H9 (cell line): ENCODE data around the gene IL12RB1. TPM values are rescaled to one million over a fixed set of nuclear protein-coding genes. Genes with fewer than 3 reads are reported as not detected.

Experiments
- DNase-seq: peaks from one replicate; pipeline ENCODE4 v3.0.0-alpha.2; 2017
- H2AFZ ChIP-seq: one replicate; pipeline ENCODE4 v1.6.1; 2013; ENCODE audit warnings: mild to moderate bottlenecking, low read length, control low read depth, moderate library complexity
- H2AK5ac ChIP-seq: 2 replicates; pipeline ENCODE4 v1.6.1; 2013; ENCODE audit warnings: low read length, control low read depth, mixed read lengths; ENCODE audit not compliant: insufficient read length
- H2BK120ac ChIP-seq: one replicate; pipeline ENCODE4 v1.6.1; 2013; ENCODE audit warnings: low read depth, mild to moderate bottlenecking, low read length, control low read depth, inconsistent platforms; ENCODE audit not compliant: poor library complexity, severe bottlenecking
- H2BK12ac ChIP-seq: 2 replicates; pipeline ENCODE4 v1.6.1; 2013; ENCODE audit warnings: low read length, control low read depth, mixed read lengths, low read depth; ENCODE audit not compliant: insufficient read length
- H2BK15ac ChIP-seq: 2 replicates; pipeline ENCODE4 v1.6.1; 2013; ENCODE audit warnings: low read depth, low read length, control low read depth
- H2BK20ac ChIP-seq: one replicate; pipeline ENCODE4 v1.6.1; 2013; ENCODE audit warnings: low read depth, mild to moderate bottlenecking, low read length, control low read depth, inconsistent platforms; ENCODE audit not compliant: poor library complexity, severe bottlenecking
- H2BK5ac ChIP-seq: 2 replicates; pipeline ENCODE4 v1.6.1; 2013; ENCODE audit warnings: low read length, control low read depth, mixed read lengths; ENCODE audit not compliant: insufficient read length
- H3K14ac ChIP-seq: 2 replicates; pipeline ENCODE4 v1.6.1; 2013; ENCODE audit warnings: low read length, control low read depth; ENCODE audit not compliant: insufficient read depth
- H3K18ac ChIP-seq: 2 replicates; pipeline ENCODE4 v1.6.1; 2013; ENCODE audit warnings: low read depth, mild to moderate bottlenecking, mixed read lengths, low read length, control low read depth; ENCODE audit not compliant: insufficient read length
- H3K23ac ChIP-seq: 2 replicates; pipeline ENCODE4 v1.6.1; 2013; ENCODE audit warnings: low read length, control low read depth, mixed read lengths, low read depth; ENCODE audit not compliant: insufficient read length
- H3K23me2 ChIP-seq: 2 replicates; pipeline ENCODE4 v1.6.1; 2013; ENCODE audit warnings: low read depth, mild to moderate bottlenecking, mixed read lengths, low read length, control low read depth; ENCODE audit not compliant: insufficient read length, poor library complexity, severe bottlenecking
- H3K27ac ChIP-seq: 2 replicates; pipeline ENCODE4 v1.5.1; 2013; ENCODE audit warnings: low read length, control low read depth, mixed read lengths, low read depth; ENCODE audit not compliant: insufficient read length
- H3K27me3 ChIP-seq: 2 replicates; pipeline ENCODE4 v1.6.1; 2013; ENCODE audit warnings: low read length, control low read depth, inconsistent platforms; ENCODE audit not compliant: insufficient read depth
- H3K4ac ChIP-seq: 2 replicates; pipeline ENCODE4 v1.6.1; 2013; ENCODE audit warnings: low read depth, mild to moderate bottlenecking, control low read depth, inconsistent platforms, low read length, moderate library complexity
- H3K4me1 ChIP-seq: 2 replicates; pipeline ENCODE4 v1.6.1; 2013; ENCODE audit warnings: low read length, control low read depth, inconsistent platforms; ENCODE audit not compliant: insufficient read depth
- H3K4me2 ChIP-seq: 2 replicates; pipeline ENCODE4 v1.6.1; 2013; ENCODE audit warnings: low read length, control low read depth, mixed read lengths; ENCODE audit not compliant: insufficient read length, insufficient read depth
- H3K56ac ChIP-seq: 2 replicates; pipeline ENCODE4 v1.6.1; 2013; ENCODE audit warnings: low read depth, mild to moderate bottlenecking, mixed read lengths, low read length, control low read depth; ENCODE audit not compliant: insufficient read length
- H3K79me1 ChIP-seq: 2 replicates; pipeline ENCODE4 v1.6.1; 2013; ENCODE audit warnings: low read depth, mild to moderate bottlenecking, moderate library complexity, low read length, control low read depth, inconsistent platforms; ENCODE audit not compliant: insufficient read depth, poor library complexity, severe bottlenecking
- H3K79me2 ChIP-seq: 2 replicates; pipeline ENCODE4 v1.6.1; 2013; ENCODE audit warnings: low read length, control low read depth, inconsistent platforms; ENCODE audit not compliant: insufficient read depth
- H3K9ac ChIP-seq: 2 replicates; pipeline ENCODE4 v1.6.1; 2013; ENCODE audit warnings: low read length, control low read depth, mixed read lengths; ENCODE audit not compliant: insufficient read length; ENCODE audit errors: extremely low read depth
- H3K9me3 ChIP-seq: one replicate; pipeline ENCODE4 v1.6.1; 2013; ENCODE audit warnings: low read depth, low read length, inconsistent platforms; ENCODE audit not compliant: control insufficient read depth
- H3T11ph ChIP-seq: one replicate; pipeline ENCODE4 v1.6.1; 2013; ENCODE audit warnings: mild to moderate bottlenecking, low read length, control low read depth, inconsistent platforms
- H4K20me1 ChIP-seq: one replicate; pipeline ENCODE4 v1.6.1; 2013; ENCODE audit not compliant: control insufficient read depth, insufficient read length, insufficient read depth
- H4K5ac ChIP-seq: 2 replicates; pipeline ENCODE4 v1.6.1; 2013; ENCODE audit warnings: low read depth, mild to moderate bottlenecking, mixed read lengths, low read length, control low read depth; ENCODE audit not compliant: insufficient read length
- H4K8ac ChIP-seq: replicated peaks from 2 replicates; pipeline ENCODE4 v1.6.1; 2013; ENCODE audit warnings: low read length, control low read depth, mixed read lengths, low read depth; ENCODE audit not compliant: insufficient read length
- H4K91ac ChIP-seq: 2 replicates; pipeline ENCODE4 v1.6.1; 2013; ENCODE audit warnings: low read depth, mild to moderate bottlenecking, moderate library complexity, mixed read lengths, low read length, control low read depth; ENCODE audit not compliant: insufficient read length
- H3K27ac Mint-ChIP-seq, 3 experiments: 2 replicates in 2 of 3; 3 replicates in 1 of 3; pipeline ENCODE4 v1.8.0; 2020 to 2021; ENCODE audit warnings: mixed read lengths in 3 of 3, mild to moderate bottlenecking in 1 of 3, moderate library complexity in 1 of 3
- H3K27me3 Mint-ChIP-seq: 2 replicates; pipeline ENCODE4 v1.8.0; 2021; ENCODE audit warnings: low read depth, mild to moderate bottlenecking, moderate library complexity, mixed read lengths
- H3K36me3 Mint-ChIP-seq, 3 experiments: 2 replicates in 2 of 3; 3 replicates in 1 of 3; pipeline ENCODE4 v1.8.0; 2020 to 2021; ENCODE audit warnings: low read depth in 3 of 3, mixed read lengths in 3 of 3; ENCODE audit not compliant: insufficient read depth in 1 of 3
- H3K4me1 Mint-ChIP-seq, 2 experiments: 2 replicates each; pipeline ENCODE4 v1.8.0; 2020; ENCODE audit warnings: mixed read lengths in 2 of 2
- H3K4me3 Mint-ChIP-seq, 2 experiments: 2 replicates in 1 of 2; 3 replicates in 1 of 2; pipeline ENCODE4 v1.8.0; 2020 to 2021; ENCODE audit warnings: mild to moderate bottlenecking in 2 of 2, mixed read lengths in 2 of 2, moderate library complexity in 1 of 2
- H3K9me3 Mint-ChIP-seq, 2 experiments: 2 replicates in 1 of 2; 3 replicates in 1 of 2; pipeline ENCODE4 v1.8.0; 2020; ENCODE audit warnings: mild to moderate bottlenecking in 2 of 2, mixed read lengths in 2 of 2, moderate library complexity in 1 of 2
- CTCF ChIP-seq: fragments of 200-600 bp; sonication (generic); conservative IDR thresholded peaks from 3 replicates; pipeline ENCODE4 v1.8.0; 2021; ENCODE audit warnings: antibody characterized with exemption, mild to moderate bottlenecking
- WGBS: extraction: QIAGEN DNeasy Blood & Tissue Kit; methylation state at CpG from one replicate; pipeline ENCODE4 v1.1.7; 2013; ENCODE audit warnings: missing lambda C conversion rate, low lambda C conversion rate, mixed read lengths; ENCODE audit not compliant: insufficient read length; ENCODE audit errors: extremely low coverage; 5-methylcytosine and 5-hydroxymethylcytosine counted together
- total RNA-seq: library from RNA; stranded (reverse); gene quantifications from 2 replicates; pipeline ENCODE4 v1.2.1, GENCODE V29; 2021

The IL12RB1 gene
- total RNA-seq, 1 experiment from 2014 or later, result not detected

DNA sequence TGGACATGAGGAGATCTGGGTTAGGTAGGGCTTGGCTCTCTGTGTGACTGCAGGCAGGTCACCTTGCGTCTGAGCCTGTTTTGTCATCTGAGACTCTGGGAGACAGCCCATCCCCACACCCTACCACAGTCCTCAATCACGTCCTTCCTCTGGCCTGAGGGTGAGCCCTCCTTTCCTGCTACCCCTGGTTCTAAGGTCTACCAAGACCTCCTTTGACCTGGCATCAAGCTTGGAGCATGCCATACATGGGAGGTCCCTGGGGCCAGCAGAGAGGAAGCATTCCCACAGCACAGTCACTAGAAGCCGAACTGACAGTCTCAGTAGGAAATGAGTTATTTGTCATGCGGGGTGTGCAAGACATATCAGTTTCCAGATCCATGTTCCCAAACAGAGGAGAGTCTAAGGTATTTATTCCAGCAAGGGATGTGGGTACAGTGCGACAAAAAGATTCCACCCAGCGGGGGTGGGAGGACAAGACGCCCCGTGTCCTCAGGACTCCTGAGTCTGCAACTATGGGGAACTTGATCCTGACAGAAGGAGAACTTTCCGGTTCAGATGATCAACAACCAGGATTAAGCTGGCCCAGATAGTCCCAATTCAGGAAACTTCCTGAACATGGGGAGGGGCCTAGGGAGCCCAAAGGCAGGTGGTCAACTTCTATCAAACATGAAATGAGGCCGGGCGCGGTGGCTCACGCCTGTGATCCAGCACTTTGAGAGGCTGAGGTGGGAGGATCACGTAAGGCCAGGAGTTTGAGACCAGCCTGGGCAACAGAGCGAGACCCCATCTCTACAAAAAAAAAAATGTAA, 69.3 kb downstream of the IL12RB1 start:
- Histone ChIP-seq H3K79me1 (no peaks in the 10 kb centered on the region), H2BK5ac (no peak overlapping the region), H3K18ac (no peak overlapping the region), H3K9ac (no peak overlapping the region), H4K5ac (no peak overlapping the region), H3K9me3 (no peaks in the 10 kb centered on the region), H2AK5ac (no peak overlapping the region), H3K4ac (no peak overlapping the region), H3K79me2 (no peaks in the 10 kb centered on the region), H3K27me3 (no peaks in the 10 kb centered on the region), H2BK20ac (no peak overlapping the region), H3K4me1 (no peaks in the 10 kb centered on the region; the same call in 1 of the 2 replicates), H3K23ac (no peak overlapping the region), H3K56ac (no peak overlapping the region), H4K20me1 (no peaks in the 10 kb centered on the region), H2BK15ac (no peak overlapping the region), H3K4me2 (no peak overlapping the region), H2BK12ac (no peak overlapping the region), H3K14ac (no peak overlapping the region), H3K23me2 (no peaks in the 10 kb centered on the region), H2AFZ (no peak overlapping the region), H4K91ac (no peak overlapping the region), H2BK120ac (no peak overlapping the region), H3K27ac (no peak overlapping the region), H3T11ph (no peak overlapping the region), H4K8ac (no peak overlapping the region)
- Mint-ChIP-seq H3K27me3 (no peaks in the 10 kb centered on the region), H3K27ac (peak overlapping the region in 1 of 3 experiments; percentile 23; a peak in 1 of 7 replicates), H3K4me3 (no peak overlapping the region), H3K9me3 (no peaks in the 10 kb centered on the region), H3K36me3 (peaks cover 0 to 8% (median 4%) of the 10 kb centered on the region in 3 experiments; a peak in 4 of 7 replicates), H3K4me1 (peaks cover 4 to 8% of the 10 kb centered on the region in 2 experiments)
- DNase-seq, result no peak
- WGBS, result no CpG with 5 or more reads among the region's 15 CpGs
- no peak for TF ChIP-seq CTCF
